Endothelial cell (in vitro differentiated cells): ENCODE measurements around the gene FGF14. TPM values are rescaled to one million over a fixed set of nuclear protein-coding genes. Genes with fewer than 3 reads are reported as not detected.

ENCODE experiments used
- DNase-seq: peaks from one replicate; pipeline ENCODE4 v3.0.0; 2021; ENCODE audit warnings: low spot score
- H3K27ac Mint-ChIP-seq: one replicate; pipeline ENCODE4 v1.8.0; 2021; ENCODE audit warnings: mixed read lengths, inconsistent platforms; ENCODE audit not compliant: unreplicated experiment
- H3K27me3 Mint-ChIP-seq: one replicate; pipeline ENCODE4 v1.8.0; 2021; ENCODE audit warnings: mild to moderate bottlenecking, moderate library complexity, mixed read lengths, inconsistent platforms; ENCODE audit not compliant: unreplicated experiment
- H3K36me3 Mint-ChIP-seq: one replicate; pipeline ENCODE4 v1.8.0; 2021; ENCODE audit warnings: mild to moderate bottlenecking, low read depth, mixed read lengths, inconsistent platforms; ENCODE audit not compliant: unreplicated experiment
- H3K4me1 Mint-ChIP-seq: one replicate; pipeline ENCODE4 v1.8.0; 2021; ENCODE audit warnings: mild to moderate bottlenecking, mixed read lengths, inconsistent platforms; ENCODE audit not compliant: unreplicated experiment
- H3K4me3 Mint-ChIP-seq: one replicate; pipeline ENCODE4 v1.8.0; 2021; ENCODE audit warnings: mild to moderate bottlenecking, mixed read lengths, inconsistent platforms; ENCODE audit not compliant: unreplicated experiment
- H3K9me3 Mint-ChIP-seq: one replicate; pipeline ENCODE4 v1.8.0; 2021; ENCODE audit warnings: mixed read lengths, inconsistent platforms; ENCODE audit not compliant: unreplicated experiment
- total RNA-seq: library from RNA; stranded (reverse); fragmentation: NEBNext Ultra II Directional; extraction: Animal tissue kit (Norgen Biotek cat#: 25700); gene quantifications from one replicate; pipeline ENCODE4 v1.2.1, GENCODE V29; 2021; ENCODE audit not compliant: unreplicated experiment
- TF ChIP-seq, protein P1 (sequence below): fragments of 200-600 bp; sonication (generic); IDR thresholded peaks from one replicate; pipeline ENCODE4 v1.5.0; 2021; ENCODE audit warnings: antibody characterized with exemption; ENCODE audit not compliant: unreplicated experiment

FGF14 gene
- total RNA-seq, 1 donor from 2014 or later = 0.13 TPM

DNA sequence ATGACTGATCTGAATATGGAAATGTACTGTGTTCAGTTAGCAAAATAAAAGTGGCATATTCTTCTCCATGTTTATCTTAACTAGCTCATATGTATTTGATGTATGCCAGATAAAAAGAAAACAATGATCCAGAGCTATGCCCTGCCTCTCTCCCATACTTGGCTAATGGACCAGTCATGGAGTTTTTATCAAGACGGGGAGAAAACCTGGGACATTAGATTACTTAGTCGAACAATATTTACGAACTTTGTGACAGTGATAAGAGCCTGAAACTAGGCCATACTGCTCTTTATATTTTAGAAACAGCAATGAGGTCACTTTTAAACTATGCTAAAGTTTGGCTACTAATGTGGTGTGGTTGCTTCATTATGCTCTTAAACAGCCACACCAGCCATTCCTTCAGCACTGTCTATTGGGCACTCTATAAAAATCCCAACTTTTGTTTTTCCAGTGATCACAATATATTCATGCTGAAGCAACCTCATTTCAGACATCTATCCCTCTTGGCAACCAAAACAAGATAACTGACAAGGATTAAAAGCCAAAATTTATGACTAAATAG is 265.0 kb downstream of the FGF14 start:
- no peak overlapping the region for H3K4me3 Mint-ChIP-seq
- H3K27ac Mint-ChIP-seq = no peak overlapping the region
- H3K27me3 Mint-ChIP-seq = no peaks in the 10 kb centered on the region
- no peaks in the 10 kb centered on the region for H3K9me3 Mint-ChIP-seq
- TF ChIP-seq, protein P1, sequence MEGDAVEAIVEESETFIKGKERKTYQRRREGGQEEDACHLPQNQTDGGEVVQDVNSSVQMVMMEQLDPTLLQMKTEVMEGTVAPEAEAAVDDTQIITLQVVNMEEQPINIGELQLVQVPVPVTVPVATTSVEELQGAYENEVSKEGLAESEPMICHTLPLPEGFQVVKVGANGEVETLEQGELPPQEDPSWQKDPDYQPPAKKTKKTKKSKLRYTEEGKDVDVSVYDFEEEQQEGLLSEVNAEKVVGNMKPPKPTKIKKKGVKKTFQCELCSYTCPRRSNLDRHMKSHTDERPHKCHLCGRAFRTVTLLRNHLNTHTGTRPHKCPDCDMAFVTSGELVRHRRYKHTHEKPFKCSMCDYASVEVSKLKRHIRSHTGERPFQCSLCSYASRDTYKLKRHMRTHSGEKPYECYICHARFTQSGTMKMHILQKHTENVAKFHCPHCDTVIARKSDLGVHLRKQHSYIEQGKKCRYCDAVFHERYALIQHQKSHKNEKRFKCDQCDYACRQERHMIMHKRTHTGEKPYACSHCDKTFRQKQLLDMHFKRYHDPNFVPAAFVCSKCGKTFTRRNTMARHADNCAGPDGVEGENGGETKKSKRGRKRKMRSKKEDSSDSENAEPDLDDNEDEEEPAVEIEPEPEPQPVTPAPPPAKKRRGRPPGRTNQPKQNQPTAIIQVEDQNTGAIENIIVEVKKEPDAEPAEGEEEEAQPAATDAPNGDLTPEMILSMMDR = no peak
- no peaks in the 10 kb centered on the region for H3K4me1 Mint-ChIP-seq
- no peaks in the 10 kb centered on the region for H3K36me3 Mint-ChIP-seq
- DNase-seq = no peak

DNA sequence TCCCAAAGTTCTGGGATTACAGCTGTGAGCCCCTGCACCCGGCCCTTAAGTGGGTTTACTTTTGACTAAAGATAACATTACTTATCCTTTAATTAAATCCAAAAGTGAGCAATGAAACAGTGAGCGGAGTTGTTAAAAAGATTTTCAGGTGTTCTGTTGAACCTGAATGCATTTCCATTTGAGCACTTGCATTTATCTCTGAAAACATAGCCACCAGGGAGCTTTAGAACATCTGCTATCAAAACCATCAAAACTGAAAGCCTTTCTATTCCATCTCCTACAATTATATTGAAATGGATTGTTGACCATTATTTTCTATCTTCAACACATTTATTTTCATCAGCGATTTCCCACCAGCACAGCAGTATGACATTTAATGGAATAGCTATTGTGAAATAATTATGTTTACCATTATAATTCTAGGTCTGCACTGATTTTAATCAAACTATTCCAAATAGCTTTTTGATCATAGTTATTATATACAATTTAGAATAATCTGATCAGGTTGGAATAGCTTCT is 269.0 kb downstream of the FGF14 start:
- TF ChIP-seq, protein P1 = no peak
- no peak overlapping the region for H3K27ac Mint-ChIP-seq
- H3K4me3 Mint-ChIP-seq = no peak overlapping the region
- H3K27me3 Mint-ChIP-seq = peaks cover 1% of the 10 kb centered on the region
- H3K4me1 Mint-ChIP-seq = peaks cover 4% of the 10 kb centered on the region
- H3K36me3 Mint-ChIP-seq = no peaks in the 10 kb centered on the region
- H3K9me3 Mint-ChIP-seq = no peaks in the 10 kb centered on the region
- DNase-seq = no peak

DNA sequence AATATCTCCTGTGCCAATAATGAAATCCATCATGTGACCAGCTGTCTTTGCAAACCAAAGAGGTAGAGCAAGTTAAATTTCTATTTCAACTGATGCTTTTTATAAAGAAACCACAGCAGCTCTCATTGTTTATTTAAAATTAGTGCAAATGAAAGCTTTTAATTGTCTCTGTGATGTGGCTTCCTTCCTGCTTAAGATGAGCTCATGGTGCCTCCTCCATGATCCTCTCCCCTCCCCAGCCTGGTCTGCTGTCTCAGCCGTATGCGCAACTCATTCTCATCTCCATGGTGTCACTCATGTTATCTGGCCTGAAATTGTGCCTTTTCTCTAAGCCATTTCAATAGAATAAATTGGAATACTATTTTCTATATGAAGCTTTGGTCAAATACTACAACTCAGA is 270.6 kb downstream of the FGF14 start:
- no peak overlapping the region for H3K27ac Mint-ChIP-seq
- H3K27me3 Mint-ChIP-seq = peaks cover 1% of the 10 kb centered on the region
- H3K4me1 Mint-ChIP-seq = peaks cover 4% of the 10 kb centered on the region
- H3K36me3 Mint-ChIP-seq = no peaks in the 10 kb centered on the region
- TF ChIP-seq, protein P1 = no peak
- DNase-seq = no peak
- H3K9me3 Mint-ChIP-seq = no peaks in the 10 kb centered on the region
- no peak overlapping the region for H3K4me3 Mint-ChIP-seq

DNA sequence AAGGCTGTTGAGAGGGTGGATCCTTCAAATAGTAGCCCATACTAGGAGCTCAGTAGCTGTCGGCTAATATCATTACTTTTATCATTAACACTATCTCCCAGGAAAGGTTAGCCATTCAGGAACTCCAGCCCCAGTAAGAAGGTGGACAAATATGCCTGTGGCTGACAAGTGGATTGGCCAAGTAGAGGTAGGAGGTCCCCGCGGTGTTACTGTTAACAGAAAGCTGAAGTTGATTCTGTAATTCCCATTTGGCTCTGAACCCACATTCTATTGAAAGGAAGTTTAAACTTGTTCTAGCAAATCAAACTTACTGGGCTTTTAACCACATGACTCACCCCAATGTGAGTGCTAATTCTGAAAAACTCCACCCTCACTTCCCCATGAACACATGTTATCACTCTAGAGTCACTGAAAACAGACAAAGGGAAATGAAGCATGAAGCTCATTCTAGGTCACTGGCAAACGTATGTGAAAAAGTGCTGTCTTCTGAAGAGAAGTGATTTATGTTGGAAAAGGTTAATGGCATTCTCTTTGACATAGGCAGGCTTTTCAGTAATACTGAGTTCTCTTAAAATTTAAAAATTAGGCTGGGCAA is 273.5 kb downstream of the FGF14 start:
- peaks cover 1% of the 10 kb centered on the region for H3K27me3 Mint-ChIP-seq
- no peak for DNase-seq
- TF ChIP-seq, protein P1 = no peak
- H3K4me3 Mint-ChIP-seq = no peak overlapping the region
- H3K4me1 Mint-ChIP-seq = peaks cover 4% of the 10 kb centered on the region
- H3K36me3 Mint-ChIP-seq = no peaks in the 10 kb centered on the region
- no peak overlapping the region for H3K27ac Mint-ChIP-seq
- H3K9me3 Mint-ChIP-seq = no peaks in the 10 kb centered on the region

DNA sequence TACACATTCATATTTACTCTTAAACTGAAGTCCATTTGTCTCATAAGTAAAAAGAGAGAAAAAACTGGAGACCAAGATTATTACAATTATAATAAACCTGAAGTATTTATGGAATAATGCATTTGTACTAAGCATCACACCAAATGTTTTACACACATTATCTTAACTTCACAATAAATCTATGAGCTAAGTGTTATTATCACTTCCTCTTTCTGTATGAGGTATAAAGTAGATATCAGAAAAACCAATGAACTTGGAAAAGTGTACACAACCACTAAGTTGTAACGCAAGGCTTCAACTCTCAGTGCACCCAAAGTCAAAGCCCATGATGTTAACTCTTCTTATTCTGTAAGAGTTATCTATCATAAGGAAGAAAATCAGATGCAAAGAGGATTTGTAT is 274.7 kb downstream of the FGF14 start:
- Mint-ChIP-seq H3K9me3 (no peaks in the 10 kb centered on the region), H3K4me3 (no peak overlapping the region), H3K27me3 (peaks cover 1% of the 10 kb centered on the region), H3K36me3 (no peaks in the 10 kb centered on the region), H3K4me1 (peaks cover 4% of the 10 kb centered on the region), H3K27ac (no peak overlapping the region)
- DNase-seq = no peak
- TF ChIP-seq, protein P1 = no peak
